GM13977 (cell line): ENCODE data around the gene HSP90AB1.

Source experiments
- DNase-seq: peaks from one replicate; pipeline ENCODE4 v3.0.0; 2012; ENCODE audit warnings: low spot score
- in situ Hi-C: fragments of 300-500 bp; cut with MboI; formaldehyde crosslinking; loops from one replicate; pipeline ENCODE4 v1.12.0; 2022; ENCODE audit warnings: low sequenced_read_pairs, low pct_unique_long_range_greater_than_20kb, mixed read lengths, inconsistent platforms; ENCODE audit not compliant: unreplicated experiment
- TF ChIP-seq, protein P1 (sequence below): IDR thresholded peaks from 2 replicates; pipeline ENCODE4 v1.5.1; 2012; ENCODE audit warnings: mild to moderate bottlenecking, control low read depth; ENCODE audit not compliant: insufficient read depth; ENCODE audit errors: extremely low read depth, missing control alignments

HSP90AB1 gene

DNA sequence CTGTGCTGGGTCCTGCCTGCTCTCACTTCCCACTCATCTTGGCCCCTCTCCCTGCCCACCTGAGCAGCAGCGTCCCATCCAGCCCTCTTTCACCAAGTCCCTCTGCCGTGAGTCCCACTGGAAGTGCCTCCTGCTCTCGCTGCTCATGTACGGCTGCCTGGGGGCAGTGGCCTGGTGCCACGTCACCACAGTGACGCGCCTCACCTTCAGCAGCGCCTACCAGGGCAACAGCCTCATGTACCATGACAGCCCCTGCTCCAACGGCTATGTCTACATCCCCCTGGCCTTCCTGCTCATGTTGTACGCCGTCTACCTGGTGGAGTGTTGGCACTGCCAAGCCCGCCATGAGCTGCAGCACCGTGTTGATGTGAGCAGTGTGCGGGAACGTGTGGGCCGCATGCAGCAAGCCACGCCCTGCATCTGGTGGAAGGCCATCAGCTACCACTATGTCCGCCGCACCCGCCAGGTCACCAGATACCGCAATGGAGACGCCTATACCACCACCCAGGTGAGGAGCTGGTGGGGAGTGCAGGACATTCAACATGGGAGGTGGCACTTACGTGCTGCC lies 26.2 kb downstream of the HSP90AB1 start:
- in situ Hi-C loops, result no loop called here
- TF ChIP-seq, protein P1, sequence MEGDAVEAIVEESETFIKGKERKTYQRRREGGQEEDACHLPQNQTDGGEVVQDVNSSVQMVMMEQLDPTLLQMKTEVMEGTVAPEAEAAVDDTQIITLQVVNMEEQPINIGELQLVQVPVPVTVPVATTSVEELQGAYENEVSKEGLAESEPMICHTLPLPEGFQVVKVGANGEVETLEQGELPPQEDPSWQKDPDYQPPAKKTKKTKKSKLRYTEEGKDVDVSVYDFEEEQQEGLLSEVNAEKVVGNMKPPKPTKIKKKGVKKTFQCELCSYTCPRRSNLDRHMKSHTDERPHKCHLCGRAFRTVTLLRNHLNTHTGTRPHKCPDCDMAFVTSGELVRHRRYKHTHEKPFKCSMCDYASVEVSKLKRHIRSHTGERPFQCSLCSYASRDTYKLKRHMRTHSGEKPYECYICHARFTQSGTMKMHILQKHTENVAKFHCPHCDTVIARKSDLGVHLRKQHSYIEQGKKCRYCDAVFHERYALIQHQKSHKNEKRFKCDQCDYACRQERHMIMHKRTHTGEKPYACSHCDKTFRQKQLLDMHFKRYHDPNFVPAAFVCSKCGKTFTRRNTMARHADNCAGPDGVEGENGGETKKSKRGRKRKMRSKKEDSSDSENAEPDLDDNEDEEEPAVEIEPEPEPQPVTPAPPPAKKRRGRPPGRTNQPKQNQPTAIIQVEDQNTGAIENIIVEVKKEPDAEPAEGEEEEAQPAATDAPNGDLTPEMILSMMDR, result no peak
- no peak for DNase-seq

DNA sequence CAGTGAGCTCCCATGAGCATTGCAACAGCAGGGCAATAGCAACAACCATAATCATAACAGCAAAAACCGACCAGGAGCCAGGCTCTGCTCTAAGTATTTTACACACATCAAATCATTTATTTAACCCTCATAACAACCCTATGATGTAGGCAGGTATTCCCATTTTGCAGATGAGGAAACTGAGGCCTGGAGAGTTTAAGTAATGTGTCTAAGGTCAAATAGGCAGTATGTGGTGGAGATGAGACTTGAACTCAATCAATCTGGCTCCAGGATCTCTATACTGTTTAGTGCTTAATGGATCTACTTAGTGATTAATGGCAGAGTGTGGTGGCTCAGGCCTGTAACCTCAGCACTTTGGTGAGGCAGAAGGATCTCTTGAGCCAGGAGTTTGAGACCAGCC lies 26.7 kb downstream of the HSP90AB1 start:
- in situ Hi-C loops, result no loop called here
- no peak for DNase-seq
- TF ChIP-seq, protein P1, result no peak

DNA sequence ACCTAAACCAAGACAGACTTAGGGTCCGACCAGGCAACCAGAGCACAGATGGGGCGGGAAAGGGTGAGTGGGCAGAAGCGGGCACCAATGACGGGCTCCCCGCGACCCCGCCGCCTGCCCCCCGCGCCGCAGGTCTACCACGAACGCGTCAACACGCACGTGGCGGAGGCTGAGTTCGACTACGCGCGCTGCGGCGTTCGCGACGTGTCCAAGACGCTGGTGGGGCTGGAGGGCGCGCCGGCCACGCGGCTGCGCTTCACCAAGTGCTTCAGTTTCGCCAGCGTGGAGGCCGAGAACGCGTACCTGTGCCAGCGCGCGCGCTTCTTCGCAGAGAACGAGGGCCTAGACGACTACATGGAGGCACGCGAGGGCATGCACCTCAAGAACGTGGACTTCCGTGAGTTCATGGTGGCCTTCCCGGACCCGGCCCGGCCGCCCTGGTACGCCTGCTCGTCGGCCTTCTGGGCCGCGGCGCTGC lies 28.4 kb downstream of the HSP90AB1 start:
- TF ChIP-seq, protein P1, result no peak
- no peak for DNase-seq
- in situ Hi-C loops, result no loop called here

DNA sequence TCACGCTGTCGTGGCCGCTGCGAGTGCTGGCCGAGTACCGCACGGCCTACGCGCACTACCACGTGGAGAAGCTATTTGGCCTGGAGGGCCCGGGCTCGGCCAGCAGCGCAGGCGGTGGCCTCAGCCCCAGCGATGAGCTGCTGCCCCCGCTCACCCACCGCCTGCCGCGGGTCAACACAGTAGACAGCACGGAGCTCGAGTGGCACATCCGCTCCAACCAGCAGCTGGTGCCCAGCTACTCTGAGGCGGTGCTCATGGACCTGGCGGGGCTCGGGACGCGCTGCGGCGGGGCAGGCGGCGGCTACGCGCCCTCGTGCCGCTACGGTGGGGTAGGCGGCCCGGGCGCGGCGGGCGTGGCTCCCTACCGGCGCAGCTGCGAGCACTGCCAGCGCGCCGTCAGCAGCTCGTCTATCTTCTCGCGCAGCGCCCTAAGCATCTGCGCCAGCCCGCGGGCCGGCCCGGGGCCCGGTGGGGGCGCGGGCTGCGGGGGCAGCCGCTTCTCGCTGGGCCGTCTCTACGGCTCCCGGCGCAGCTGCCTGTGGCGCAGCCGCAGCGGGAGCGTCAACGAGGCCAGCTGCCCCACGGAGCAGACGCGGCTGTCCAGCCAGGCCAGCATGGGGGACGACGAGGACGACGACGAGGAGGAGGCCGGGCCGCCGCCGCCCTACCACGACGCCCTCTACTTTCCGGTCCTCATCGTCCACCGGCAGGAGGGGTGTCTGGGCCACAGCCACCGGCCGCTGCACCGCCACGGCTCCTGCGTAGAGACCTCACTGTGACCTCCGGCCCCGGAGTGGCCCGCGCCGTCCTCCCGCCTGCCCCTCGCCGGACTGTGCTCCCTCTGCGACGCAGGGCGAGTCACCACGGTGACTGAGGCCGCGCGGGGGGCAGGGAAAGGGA lies 29.1 kb downstream of the HSP90AB1 start:
- TF ChIP-seq, protein P1, result no peak
- in situ Hi-C loops, result no loop called here
- DNase-seq, result no peak

DNA sequence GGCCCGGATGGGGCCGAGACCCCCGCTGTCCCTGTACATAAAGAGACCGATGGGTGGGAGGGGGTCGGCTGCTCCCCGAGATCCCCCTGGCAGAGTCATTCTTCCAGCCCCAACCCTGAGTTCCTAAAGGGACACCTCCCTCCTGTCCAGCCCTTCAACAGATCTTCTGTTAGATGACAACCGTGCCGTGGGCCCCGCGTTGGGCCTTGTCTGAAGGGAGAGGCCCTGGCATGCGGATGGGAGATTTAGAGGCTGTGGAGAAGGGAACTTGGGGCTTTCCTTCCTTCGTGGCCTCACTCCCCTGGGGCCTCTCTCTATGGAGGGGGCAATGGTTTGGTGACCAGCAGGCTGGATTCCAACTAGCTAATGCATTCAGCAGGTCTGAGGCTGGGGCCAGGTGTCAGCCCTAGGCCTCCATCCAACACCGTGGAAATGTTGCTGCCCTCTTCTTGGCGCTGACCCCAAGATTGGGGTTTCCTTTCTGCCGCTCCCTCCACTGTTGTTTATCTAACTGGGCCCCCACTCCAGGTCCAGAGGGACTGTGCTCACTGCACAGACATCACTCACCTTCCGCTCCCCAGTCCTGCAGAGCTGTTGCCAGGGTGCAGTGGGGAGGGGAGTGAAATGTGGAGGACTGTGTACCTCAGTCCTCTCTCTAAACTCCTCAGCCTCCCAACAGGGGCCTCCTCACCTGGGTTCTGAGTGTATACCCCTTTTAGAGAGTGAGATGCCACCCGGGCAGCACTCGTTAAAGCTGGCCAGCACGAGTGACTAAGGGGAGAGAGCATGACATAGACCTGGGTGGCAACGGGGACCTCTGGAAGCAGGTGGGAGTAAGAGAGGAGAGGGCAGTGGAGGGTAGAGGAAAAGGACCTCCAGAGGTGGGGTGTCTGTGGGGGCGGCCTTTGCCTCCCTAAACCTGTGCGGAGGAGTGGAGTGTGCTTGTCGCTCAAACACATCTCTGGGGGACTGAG lies 30.1 kb downstream of the HSP90AB1 start:
- DNase-seq, result no peak
- TF ChIP-seq, protein P1, result no peak
- in situ Hi-C loops, result no loop called here

DNA sequence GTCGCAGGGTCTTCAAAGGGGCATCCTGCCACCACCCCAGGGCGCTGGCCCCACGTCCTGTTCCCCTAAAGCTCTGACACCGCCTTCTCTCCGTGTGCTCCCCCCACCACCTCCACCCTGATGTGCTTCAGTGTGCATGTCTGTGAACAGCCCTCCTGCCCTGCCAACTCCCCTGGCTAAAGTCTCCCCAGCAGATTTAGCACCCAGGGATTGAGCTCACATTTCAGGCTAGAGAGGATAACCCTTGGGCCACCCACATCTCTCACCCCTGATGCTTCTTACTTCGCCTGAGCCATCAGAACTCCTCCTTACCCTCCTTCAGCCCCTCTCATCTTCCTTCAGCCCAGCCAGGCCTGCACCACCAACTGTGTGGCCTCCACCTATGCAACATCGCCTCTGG lies 30.9 kb downstream of the HSP90AB1 start:
- TF ChIP-seq, protein P1, result no peak
- in situ Hi-C loops, result no loop called here

More for the DNA sequence above, 30.9 kb downstream of the HSP90AB1 start:
- no peak for DNase-seq
